Neural cell (in vitro differentiated cells): ENCODE measurements around the gene SDSL. TPM values are rescaled to one million over a fixed set of nuclear protein-coding genes. Genes with fewer than 3 reads are reported as not detected.

Source experiments
- H2AFZ ChIP-seq: fragments of 200-600, 300-800 bp; sonication (generic), shearing (Covaris generic); 2 replicates; pipeline ENCODE4 v1.6.0; 2014; ENCODE audit warnings: low read depth, mild to moderate bottlenecking, antibody characterized with exemption, low read length, moderate library complexity
- H3F3A ChIP-seq: fragments of 200-600 bp; shearing (Covaris generic); 2 replicates; pipeline ENCODE4 v1.6.1; 2016; ENCODE audit warnings: mild to moderate bottlenecking, moderate library complexity, mixed read lengths, antibody characterized with exemption, low read length; ENCODE audit not compliant: insufficient read depth, poor library complexity, severe bottlenecking
- H3K27ac ChIP-seq: fragments of 200-600, 300-800 bp; sonication (generic), shearing (Covaris generic); 2 replicates; pipeline ENCODE4 v1.5.1; 2014; ENCODE audit warnings: mild to moderate bottlenecking, low read length, moderate library complexity
- H3K27me3 ChIP-seq: fragments of 300-800, 200-600 bp; sonication (generic), shearing (Covaris generic); 2 replicates; pipeline ENCODE4 v1.6.0; 2014; ENCODE audit warnings: mild to moderate bottlenecking, low read depth, low read length, moderate library complexity; ENCODE audit not compliant: insufficient read depth
- H3K36me3 ChIP-seq: fragments of 300-800, 200-600 bp; sonication (generic), shearing (Covaris generic); 2 replicates; pipeline ENCODE4 v1.5.1; 2014; ENCODE audit warnings: mild to moderate bottlenecking, antibody characterized with exemption, low read length, moderate library complexity; ENCODE audit not compliant: insufficient read depth
- H3K4me2 ChIP-seq: fragments of 300-800, 200-600 bp; sonication (generic), shearing (Covaris generic); 2 replicates; pipeline ENCODE4 v1.6.0; 2014; ENCODE audit warnings: mild to moderate bottlenecking, low read length
- H3K4me3 ChIP-seq: fragments of 300-800, 200-600 bp; sonication (generic), shearing (Covaris generic); 2 replicates; pipeline ENCODE4 v1.5.1; 2014; ENCODE audit warnings: mild to moderate bottlenecking, low read length, moderate library complexity
- H3K79me2 ChIP-seq: fragments of 200-600 bp; shearing (Covaris generic); replicated peaks from 2 replicates; pipeline ENCODE4 v1.6.0; 2014; ENCODE audit warnings: mild to moderate bottlenecking, low read length, moderate library complexity; ENCODE audit not compliant: insufficient read depth
- H3K9ac ChIP-seq: fragments of 300-800, 200-600 bp; sonication (generic), shearing (Covaris generic); 2 replicates; pipeline ENCODE4 v1.6.1; 2016; ENCODE audit warnings: mild to moderate bottlenecking, low read length, mixed read lengths
- H3K9me2 ChIP-seq: fragments of 200-600 bp; shearing (Covaris generic); 2 replicates; pipeline ENCODE4 v1.6.1; 2016; ENCODE audit warnings: mild to moderate bottlenecking, low read length, mixed read lengths; ENCODE audit not compliant: insufficient read depth
- H3K9me3 ChIP-seq: fragments of 200-600, 300-800 bp; sonication (generic), shearing (Covaris generic); 2 replicates; pipeline ENCODE4 v1.6.1; 2016; ENCODE audit warnings: mild to moderate bottlenecking, mixed run types, low read length, moderate library complexity, mixed read lengths
- H4K20me1 ChIP-seq: fragments of 200-600 bp; shearing (Covaris generic); 2 replicates; pipeline ENCODE4 v1.6.1; 2016; ENCODE audit warnings: mild to moderate bottlenecking, mixed run types; ENCODE audit not compliant: insufficient read depth
- EP300 ChIP-seq: fragments of 450-650 bp; conservative IDR thresholded peaks from 2 replicates; pipeline ENCODE4 v1.6.1; 2014; ENCODE audit warnings: antibody characterized with exemption, mild to moderate bottlenecking, moderate library complexity; ENCODE audit not compliant: poor library complexity, severe bottlenecking
- EZH2 ChIP-seq: fragments of 200-600, 300-800 bp; shearing (Covaris generic), sonication (generic); IDR thresholded peaks from 2 replicates; pipeline ENCODE4 v1.6.1; 2014; ENCODE audit warnings: antibody characterized with exemption, low read length, borderline replicate concordance, mild to moderate bottlenecking; ENCODE audit not compliant: insufficient read depth, poor library complexity, severe bottlenecking
- MXI1 ChIP-seq: fragments of 450-650 bp; conservative IDR thresholded peaks from 2 replicates; pipeline ENCODE4 v1.6.1; 2014; ENCODE audit warnings: antibody characterized with exemption, mild to moderate bottlenecking; ENCODE audit not compliant: poor library complexity, severe bottlenecking
- POLR2AphosphoS5 ChIP-seq: IDR thresholded peaks from 2 replicates; pipeline ENCODE4 v1.6.1; 2012
- RAD21 ChIP-seq: fragments of 450-650 bp; conservative IDR thresholded peaks from 2 replicates; pipeline ENCODE4 v1.6.1; 2014; ENCODE audit warnings: antibody characterized with exemption, mild to moderate bottlenecking, moderate library complexity
- SMC3 ChIP-seq: fragments of 450-650 bp; conservative IDR thresholded peaks from 2 replicates; pipeline ENCODE4 v1.6.1; 2014; ENCODE audit warnings: antibody characterized with exemption, mild to moderate bottlenecking, moderate library complexity; ENCODE audit not compliant: poor library complexity
- TAF1 ChIP-seq: IDR thresholded peaks from 2 replicates; pipeline ENCODE4 v1.6.1; 2012; ENCODE audit warnings: low read depth
- polyA plus RNA-seq: library from polyadenylated mRNA; depleted of rRNA; stranded (reverse); fragments of >200 nt; gene quantifications from 2 replicates; pipeline ENCODE4 v1.2.3, GENCODE V29; 2014
- TF ChIP-seq, protein P1 (sequence below): fragments of 450-650 bp; IDR thresholded peaks from 2 replicates; pipeline ENCODE4 v1.5.1; 2014; ENCODE audit warnings: antibody characterized with exemption, mild to moderate bottlenecking, moderate library complexity; ENCODE audit not compliant: poor library complexity, severe bottlenecking
- TF ChIP-seq, protein P2 (sequence below): IDR thresholded peaks from 2 replicates; pipeline ENCODE4 v1.6.1; 2012; ENCODE audit warnings: borderline replicate concordance

Gene SDSL
- polyA plus RNA-seq, 1 donor from 2014 or later = 2.7 TPM

DNA sequence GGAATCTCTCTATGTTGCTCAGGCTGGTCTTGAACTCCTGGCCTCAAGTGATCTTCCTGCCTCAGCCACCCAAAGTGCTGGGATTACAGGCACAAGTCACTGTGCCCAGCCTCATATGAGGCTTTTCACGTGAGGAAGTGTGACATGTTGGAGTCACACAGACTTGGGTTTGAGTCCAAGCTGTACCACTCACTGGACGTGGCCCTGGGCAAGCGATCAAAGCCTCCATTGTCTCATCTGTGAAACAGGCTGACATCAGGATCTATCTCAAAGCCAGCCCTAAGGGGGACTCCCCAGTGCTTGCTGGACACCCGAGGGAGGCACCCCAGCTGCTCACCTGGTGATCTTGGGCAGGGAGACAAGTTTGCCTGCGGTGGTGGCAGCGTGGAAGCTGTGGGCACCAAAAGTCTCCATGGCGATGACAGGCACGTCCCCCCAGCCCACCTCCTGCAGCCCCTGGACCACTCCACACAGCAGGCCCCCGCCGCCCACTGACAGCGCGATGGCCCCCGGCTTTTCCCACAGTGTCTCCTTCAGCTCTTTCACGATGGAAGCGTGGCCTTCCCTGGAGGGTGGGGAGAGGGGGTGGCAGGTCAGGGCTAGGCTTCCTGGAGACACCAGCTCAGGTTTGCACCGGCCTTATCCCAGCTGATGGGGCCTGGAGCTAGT, 25.2 kb upstream of the SDSL start:
- no peaks in the 10 kb centered on the region for H3K27me3 ChIP-seq
- TF ChIP-seq EZH2 = no peak
- TF ChIP-seq, protein P1, sequence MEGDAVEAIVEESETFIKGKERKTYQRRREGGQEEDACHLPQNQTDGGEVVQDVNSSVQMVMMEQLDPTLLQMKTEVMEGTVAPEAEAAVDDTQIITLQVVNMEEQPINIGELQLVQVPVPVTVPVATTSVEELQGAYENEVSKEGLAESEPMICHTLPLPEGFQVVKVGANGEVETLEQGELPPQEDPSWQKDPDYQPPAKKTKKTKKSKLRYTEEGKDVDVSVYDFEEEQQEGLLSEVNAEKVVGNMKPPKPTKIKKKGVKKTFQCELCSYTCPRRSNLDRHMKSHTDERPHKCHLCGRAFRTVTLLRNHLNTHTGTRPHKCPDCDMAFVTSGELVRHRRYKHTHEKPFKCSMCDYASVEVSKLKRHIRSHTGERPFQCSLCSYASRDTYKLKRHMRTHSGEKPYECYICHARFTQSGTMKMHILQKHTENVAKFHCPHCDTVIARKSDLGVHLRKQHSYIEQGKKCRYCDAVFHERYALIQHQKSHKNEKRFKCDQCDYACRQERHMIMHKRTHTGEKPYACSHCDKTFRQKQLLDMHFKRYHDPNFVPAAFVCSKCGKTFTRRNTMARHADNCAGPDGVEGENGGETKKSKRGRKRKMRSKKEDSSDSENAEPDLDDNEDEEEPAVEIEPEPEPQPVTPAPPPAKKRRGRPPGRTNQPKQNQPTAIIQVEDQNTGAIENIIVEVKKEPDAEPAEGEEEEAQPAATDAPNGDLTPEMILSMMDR = no peak
- no peak for TF ChIP-seq RAD21
- TF ChIP-seq EP300 = no peak
- TF ChIP-seq MXI1 = no peak
- no peak for TF ChIP-seq TAF1
- no peak for TF ChIP-seq POLR2AphosphoS5
- TF ChIP-seq, protein P2, sequence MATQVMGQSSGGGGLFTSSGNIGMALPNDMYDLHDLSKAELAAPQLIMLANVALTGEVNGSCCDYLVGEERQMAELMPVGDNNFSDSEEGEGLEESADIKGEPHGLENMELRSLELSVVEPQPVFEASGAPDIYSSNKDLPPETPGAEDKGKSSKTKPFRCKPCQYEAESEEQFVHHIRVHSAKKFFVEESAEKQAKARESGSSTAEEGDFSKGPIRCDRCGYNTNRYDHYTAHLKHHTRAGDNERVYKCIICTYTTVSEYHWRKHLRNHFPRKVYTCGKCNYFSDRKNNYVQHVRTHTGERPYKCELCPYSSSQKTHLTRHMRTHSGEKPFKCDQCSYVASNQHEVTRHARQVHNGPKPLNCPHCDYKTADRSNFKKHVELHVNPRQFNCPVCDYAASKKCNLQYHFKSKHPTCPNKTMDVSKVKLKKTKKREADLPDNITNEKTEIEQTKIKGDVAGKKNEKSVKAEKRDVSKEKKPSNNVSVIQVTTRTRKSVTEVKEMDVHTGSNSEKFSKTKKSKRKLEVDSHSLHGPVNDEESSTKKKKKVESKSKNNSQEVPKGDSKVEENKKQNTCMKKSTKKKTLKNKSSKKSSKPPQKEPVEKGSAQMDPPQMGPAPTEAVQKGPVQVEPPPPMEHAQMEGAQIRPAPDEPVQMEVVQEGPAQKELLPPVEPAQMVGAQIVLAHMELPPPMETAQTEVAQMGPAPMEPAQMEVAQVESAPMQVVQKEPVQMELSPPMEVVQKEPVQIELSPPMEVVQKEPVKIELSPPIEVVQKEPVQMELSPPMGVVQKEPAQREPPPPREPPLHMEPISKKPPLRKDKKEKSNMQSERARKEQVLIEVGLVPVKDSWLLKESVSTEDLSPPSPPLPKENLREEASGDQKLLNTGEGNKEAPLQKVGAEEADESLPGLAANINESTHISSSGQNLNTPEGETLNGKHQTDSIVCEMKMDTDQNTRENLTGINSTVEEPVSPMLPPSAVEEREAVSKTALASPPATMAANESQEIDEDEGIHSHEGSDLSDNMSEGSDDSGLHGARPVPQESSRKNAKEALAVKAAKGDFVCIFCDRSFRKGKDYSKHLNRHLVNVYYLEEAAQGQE = no peak
- TF ChIP-seq SMC3 = no peak
- H3K9me2 ChIP-seq = no peaks in the 10 kb centered on the region
- no peaks in the 10 kb centered on the region for H3K79me2 ChIP-seq
- H3F3A ChIP-seq = no peaks in the 10 kb centered on the region
- H3K9me3 ChIP-seq = no peaks in the 10 kb centered on the region
- no peak overlapping the region for H3K9ac ChIP-seq
- H2AFZ ChIP-seq = no peak overlapping the region
- no peak overlapping the region for H3K27ac ChIP-seq
- no peak overlapping the region for H3K4me2 ChIP-seq
- no peak overlapping the region for H3K4me3 ChIP-seq
- no peaks in the 10 kb centered on the region for H3K36me3 ChIP-seq
- H4K20me1 ChIP-seq = no peaks in the 10 kb centered on the region

DNA sequence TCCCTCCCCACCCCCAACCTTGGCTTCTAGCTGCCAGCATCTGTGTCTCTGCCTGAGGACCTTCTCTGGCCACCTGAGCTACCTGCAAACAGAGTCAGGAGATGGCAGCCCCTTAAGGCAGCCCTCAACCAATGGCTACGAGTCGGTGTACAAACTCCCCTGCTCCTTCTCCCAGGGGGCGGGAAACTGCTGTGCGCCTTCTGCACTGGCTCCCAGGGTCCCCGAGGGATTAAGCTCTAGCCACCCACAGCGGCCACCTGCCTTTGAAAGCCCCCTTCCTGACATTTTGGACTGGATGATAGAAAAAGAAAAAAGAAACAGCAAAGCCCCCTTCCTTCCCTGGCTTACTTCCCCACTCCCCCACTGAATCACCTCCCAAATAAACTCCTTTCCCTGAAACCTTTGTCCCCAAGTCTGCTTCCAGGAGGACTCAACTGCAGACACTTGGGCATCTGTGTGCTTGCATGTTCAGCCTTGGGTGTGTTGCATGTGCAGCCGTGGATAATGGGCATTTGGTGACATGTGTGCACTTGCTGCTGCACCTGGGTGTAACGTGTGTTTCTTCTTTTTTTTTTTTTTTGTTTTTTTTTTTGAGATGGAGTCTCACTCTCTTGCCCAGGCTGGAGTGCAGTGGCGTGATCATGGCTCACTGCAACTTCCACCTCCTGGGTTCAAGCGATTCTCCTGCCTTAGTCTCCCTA, 24.5 kb upstream of the SDSL start:
- Histone ChIP-seq H3F3A (no peaks in the 10 kb centered on the region), H3K9ac (no peak overlapping the region), H2AFZ (no peak overlapping the region), H3K79me2 (no peaks in the 10 kb centered on the region), H4K20me1 (no peaks in the 10 kb centered on the region), H3K9me2 (no peaks in the 10 kb centered on the region), H3K27me3 (no peaks in the 10 kb centered on the region), H3K4me2 (no peak overlapping the region), H3K36me3 (no peaks in the 10 kb centered on the region), H3K27ac (no peak overlapping the region), H3K9me3 (no peaks in the 10 kb centered on the region), H3K4me3 (no peak overlapping the region)
- no peak for TF ChIP-seq POLR2AphosphoS5
- no peak for TF ChIP-seq EP300
- TF ChIP-seq, protein P2 = no peak
- no peak for TF ChIP-seq EZH2
